Left kidney (tissue), 2 donors: ENCODE results near the gene CYP27B1. TPM values are rescaled to one million over a fixed set of nuclear protein-coding genes. Genes with fewer than 3 reads are reported as not detected.
"Not testable (repeated sequence)": the region's sequence is repeated elsewhere in the genome, so short reads cannot be mapped to it uniquely, and the experiment has no call there.

Source experiments
- DNase-seq: peaks from one replicate; pipeline ENCODE4 v3.0.0-alpha.2; 2013
- polyA plus RNA-seq: library from polyadenylated mRNA; unstranded; fragments of 120-200 nt; gene quantifications from one replicate; pipeline ENCODE4 v1.2.1, GENCODE V29; 2013; ENCODE audit not compliant: insufficient read length

Gene CYP27B1
- polyA plus RNA-seq, 1 donor, result 2.0 TPM

- DNase-seq, result no peak
These were observed 43.9 kb downstream of the CYP27B1 start for GRCh38 chr12:57722716-57723629.

- not testable (repeated sequence) for DNase-seq
These were observed 44.9 kb downstream of the CYP27B1 start for GRCh38 chr12:57721846-57722608.

- DNase-seq, result no peak
These were observed 46.0 kb downstream of the CYP27B1 start for GRCh38 chr12:57720606-57721595.

- no peak for DNase-seq
These were observed 46.9 kb downstream of the CYP27B1 start for GRCh38 chr12:57719777-57720605.

GRCh38 chr12:57718641-57719528 is 48.0 kb downstream of the CYP27B1 start:
- DNase-seq, result no peak

GRCh38 chr12:57717846-57718640 is 48.8 kb downstream of the CYP27B1 start:
- DNase-seq, result no peak

GRCh38 chr12:57717131-57717530 is 49.7 kb downstream of the CYP27B1 start:
- no peak for DNase-seq

GRCh38 chr12:57716305-57716704 is 50.6 kb downstream of the CYP27B1 start:
- no peak for DNase-seq

- no peak for DNase-seq
These were observed 51.1 kb downstream of the CYP27B1 start for GRCh38 chr12:57715786-57716185.

GRCh38 chr12:57715036-57715748 is 51.7 kb downstream of the CYP27B1 start:
- DNase-seq, result not testable (repeated sequence)

GRCh38 chr12:57713209-57713608 is 53.7 kb downstream of the CYP27B1 start:
- DNase-seq, result no peak

- no peak for DNase-seq
These were observed 54.2 kb downstream of the CYP27B1 start for GRCh38 chr12:57712701-57713100.

Other genes with a start within 250 kb of the CYP27B1 start
- gene DDIT3, start 246.6 kb downstream of the CYP27B1 start, polyA plus RNA-seq, result 25.4 TPM
- 73.5 TPM for gene MBD6, start 244.3 kb downstream of the CYP27B1 start, polyA plus RNA-seq
- 171 TPM for gene DCTN2, start 219.9 kb downstream of the CYP27B1 start, polyA plus RNA-seq
- gene KIF5A, start 217.0 kb downstream of the CYP27B1 start, polyA plus RNA-seq, result 0.42 TPM
- 43.4 TPM for gene PIP4K2C, start 175.9 kb downstream of the CYP27B1 start, polyA plus RNA-seq
- gene DTX3, start 162.3 kb downstream of the CYP27B1 start, polyA plus RNA-seq, result 65.0 TPM
- 30.5 TPM for gene ARHGEF25, start 155.6 kb downstream of the CYP27B1 start, polyA plus RNA-seq
- gene B4GALNT1, start 133.9 kb downstream of the CYP27B1 start, polyA plus RNA-seq, result 0.80 TPM
- gene OS9, start 72.9 kb downstream of the CYP27B1 start, polyA plus RNA-seq, result 212 TPM
- gene AGAP2, start 28.3 kb downstream of the CYP27B1 start, polyA plus RNA-seq, result 1.2 TPM
- 103 TPM for gene TSPAN31, start 22.0 kb downstream of the CYP27B1 start, polyA plus RNA-seq
- 226 TPM for gene CDK4, start 14.8 kb downstream of the CYP27B1 start, polyA plus RNA-seq
- gene MARCHF9, start 12.0 kb downstream of the CYP27B1 start, polyA plus RNA-seq, result 20.0 TPM
- gene METTL1, start 5.0 kb upstream of the CYP27B1 start, polyA plus RNA-seq, result 35.6 TPM
- 13.2 TPM for gene EEF1AKMT3, start 5.5 kb upstream of the CYP27B1 start, polyA plus RNA-seq
- gene TSFM, start 15.7 kb upstream of the CYP27B1 start, polyA plus RNA-seq, result 46.3 TPM
- 21.7 TPM for gene AVIL, start 51.7 kb upstream of the CYP27B1 start, polyA plus RNA-seq
- 251 TPM for gene CTDSP2, start 79.7 kb upstream of the CYP27B1 start, polyA plus RNA-seq
- 11.0 TPM for gene ATP23, start 174.5 kb upstream of the CYP27B1 start, polyA plus RNA-seq